Measurements from ENCODE around the gene FAM170B.

FAM170B gene

DNA sequence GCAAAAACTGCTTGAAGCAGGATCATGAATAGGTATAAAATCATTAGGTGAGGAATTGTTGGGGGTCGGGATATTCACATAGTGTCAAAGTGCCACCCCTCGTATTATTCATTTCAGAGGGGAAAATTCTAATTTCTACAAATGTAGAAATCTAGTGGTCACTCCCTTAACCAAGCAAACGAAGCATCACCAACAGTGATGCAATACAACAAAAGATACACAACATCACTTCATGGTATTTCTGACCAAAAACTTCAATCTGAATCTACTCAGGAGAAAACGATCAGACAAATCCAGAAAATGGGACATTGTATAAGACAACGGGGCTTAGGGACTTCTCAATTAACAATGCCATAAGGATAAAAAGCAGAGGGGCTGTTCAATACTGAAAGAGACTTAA is 26.3 kb upstream of the FAM170B start:
- Histone ChIP-seq H3K36me3 (peaks cover 72% of the 10 kb centered on the region), H3K9me3 (no peaks in the 10 kb centered on the region), H3K4me3 (ENCODE audit: low read depth in 1 of 2, low read length in 1 of 2) (no peak overlapping the region), H3K4me1 (ENCODE audit: control insufficient read depth in 1 of 2, insufficient read depth in 1 of 2, low read depth in 1 of 2, low read length in 1 of 2) (no peaks in the 10 kb centered on the region), H3K27ac (no peak overlapping the region), H3K27me3 (no peaks in the 10 kb centered on the region)
- TF ChIP-seq, protein P1, sequence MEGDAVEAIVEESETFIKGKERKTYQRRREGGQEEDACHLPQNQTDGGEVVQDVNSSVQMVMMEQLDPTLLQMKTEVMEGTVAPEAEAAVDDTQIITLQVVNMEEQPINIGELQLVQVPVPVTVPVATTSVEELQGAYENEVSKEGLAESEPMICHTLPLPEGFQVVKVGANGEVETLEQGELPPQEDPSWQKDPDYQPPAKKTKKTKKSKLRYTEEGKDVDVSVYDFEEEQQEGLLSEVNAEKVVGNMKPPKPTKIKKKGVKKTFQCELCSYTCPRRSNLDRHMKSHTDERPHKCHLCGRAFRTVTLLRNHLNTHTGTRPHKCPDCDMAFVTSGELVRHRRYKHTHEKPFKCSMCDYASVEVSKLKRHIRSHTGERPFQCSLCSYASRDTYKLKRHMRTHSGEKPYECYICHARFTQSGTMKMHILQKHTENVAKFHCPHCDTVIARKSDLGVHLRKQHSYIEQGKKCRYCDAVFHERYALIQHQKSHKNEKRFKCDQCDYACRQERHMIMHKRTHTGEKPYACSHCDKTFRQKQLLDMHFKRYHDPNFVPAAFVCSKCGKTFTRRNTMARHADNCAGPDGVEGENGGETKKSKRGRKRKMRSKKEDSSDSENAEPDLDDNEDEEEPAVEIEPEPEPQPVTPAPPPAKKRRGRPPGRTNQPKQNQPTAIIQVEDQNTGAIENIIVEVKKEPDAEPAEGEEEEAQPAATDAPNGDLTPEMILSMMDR (IDR thresholded peaks at IDR 0.05), result no peak

DNA sequence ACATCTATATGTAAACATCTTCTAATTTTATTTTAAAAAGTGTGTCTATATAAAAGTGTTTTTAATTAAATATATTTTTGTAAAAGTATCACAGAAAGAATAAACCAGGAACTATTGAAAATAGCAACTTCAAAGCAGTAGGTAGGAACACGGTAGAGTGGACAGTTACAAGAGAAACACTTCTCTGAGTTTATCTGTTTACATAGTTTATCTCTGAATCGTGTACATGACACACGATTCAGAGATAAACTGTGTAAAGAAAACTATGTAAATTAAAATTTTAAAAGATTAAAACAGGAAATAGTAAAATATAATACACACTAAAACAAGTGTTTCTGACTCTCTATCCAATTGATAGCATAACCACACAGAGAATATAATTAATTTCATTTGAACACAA is 25.1 kb upstream of the FAM170B start:
- Histone ChIP-seq H3K4me1 (ENCODE audit: control insufficient read depth in 1 of 2, insufficient read depth in 1 of 2, low read depth in 1 of 2, low read length in 1 of 2) (no peaks in the 10 kb centered on the region), H3K9me3 (no peaks in the 10 kb centered on the region), H3K36me3 (peaks cover 74% of the 10 kb centered on the region), H3K27me3 (no peaks in the 10 kb centered on the region), H3K4me3 (ENCODE audit: low read depth in 1 of 2, low read length in 1 of 2) (no peak overlapping the region), H3K27ac (no peak overlapping the region)
- TF ChIP-seq, protein P1 (IDR thresholded peaks at IDR 0.05), result no peak

DNA sequence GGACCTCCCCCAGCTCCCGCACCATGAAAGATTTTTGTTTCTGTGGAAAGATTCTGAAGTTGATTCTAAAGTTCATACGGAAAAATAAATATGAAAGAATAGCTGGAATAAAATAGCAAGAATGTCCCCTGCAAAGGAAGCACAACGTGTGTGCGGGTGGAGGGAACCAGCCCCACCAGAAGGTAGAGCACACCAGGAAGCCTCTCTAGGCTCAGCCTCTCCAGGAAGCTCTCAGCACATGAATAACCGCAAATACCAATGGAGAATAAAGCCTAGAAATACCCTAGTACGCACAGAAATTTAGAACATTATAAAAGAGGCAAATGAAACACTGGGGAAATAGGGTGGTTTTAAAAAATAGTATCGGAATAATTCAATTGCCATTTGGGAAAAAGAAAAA is 24.6 kb upstream of the FAM170B start:
- Histone ChIP-seq H3K27ac (no peak overlapping the region), H3K4me3 (ENCODE audit: low read depth in 1 of 2, low read length in 1 of 2) (no peak overlapping the region), H3K36me3 (peaks cover 69% of the 10 kb centered on the region), H3K27me3 (no peaks in the 10 kb centered on the region), H3K4me1 (ENCODE audit: control insufficient read depth in 1 of 2, insufficient read depth in 1 of 2, low read depth in 1 of 2, low read length in 1 of 2) (no peaks in the 10 kb centered on the region), H3K9me3 (no peaks in the 10 kb centered on the region)
- TF ChIP-seq, protein P1 (IDR thresholded peaks at IDR 0.05), result no peak

DNA sequence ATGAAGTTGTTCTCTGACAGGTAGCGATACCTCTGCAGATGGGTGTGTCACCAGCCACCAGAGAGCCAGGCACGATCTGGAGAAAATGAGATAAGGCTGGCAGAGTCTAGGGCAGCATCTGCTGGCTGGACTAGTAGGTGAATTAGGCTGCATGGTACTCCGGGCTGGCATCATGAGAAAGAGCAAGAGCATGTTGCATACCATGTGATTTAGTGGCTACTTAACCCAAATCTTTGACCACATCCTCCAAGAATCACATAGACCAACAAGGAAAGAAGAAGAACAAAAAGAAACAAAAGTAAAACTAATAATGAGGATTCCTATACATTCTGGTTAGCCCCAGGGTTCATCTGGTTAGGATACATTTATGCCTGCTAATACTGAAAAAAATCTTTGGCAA is 23.4 kb upstream of the FAM170B start:
- Histone ChIP-seq H3K4me3 (ENCODE audit: low read depth in 1 of 2, low read length in 1 of 2) (no peak overlapping the region), H3K36me3 (peaks cover 57% of the 10 kb centered on the region), H3K27me3 (no peaks in the 10 kb centered on the region), H3K9me3 (no peaks in the 10 kb centered on the region), H3K27ac (no peak overlapping the region), H3K4me1 (ENCODE audit: control insufficient read depth in 1 of 2, insufficient read depth in 1 of 2, low read depth in 1 of 2, low read length in 1 of 2) (no peaks in the 10 kb centered on the region)
- TF ChIP-seq, protein P1 (IDR thresholded peaks at IDR 0.05), result no peak

DNA sequence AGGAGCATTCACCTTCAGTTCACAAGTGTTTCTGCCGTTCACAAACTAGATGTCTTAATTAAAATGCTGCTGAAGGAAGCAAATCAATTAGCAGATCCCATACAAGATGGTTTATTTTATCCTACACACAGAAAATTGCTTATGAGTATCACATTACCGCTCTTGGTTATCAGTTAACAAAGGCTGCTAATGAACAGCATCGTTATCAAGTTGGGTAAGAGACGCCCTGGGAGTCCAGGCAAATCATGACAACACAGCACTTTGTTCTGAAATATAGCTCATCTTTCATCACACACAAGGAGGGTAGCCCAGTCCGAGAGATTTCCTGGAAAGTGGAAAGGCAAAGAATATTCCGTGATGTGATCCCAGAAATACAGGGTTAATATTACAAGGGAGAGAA is 20.8 kb upstream of the FAM170B start:
- TF ChIP-seq, protein P1 (IDR thresholded peaks at IDR 0.05), result no peak
- H3K4me1 ChIP-seq (ENCODE audit: control insufficient read depth in 1 of 2, insufficient read depth in 1 of 2, low read depth in 1 of 2, low read length in 1 of 2), result no peaks in the 10 kb centered on the region
- no peaks in the 10 kb centered on the region for H3K9me3 ChIP-seq

DNA sequence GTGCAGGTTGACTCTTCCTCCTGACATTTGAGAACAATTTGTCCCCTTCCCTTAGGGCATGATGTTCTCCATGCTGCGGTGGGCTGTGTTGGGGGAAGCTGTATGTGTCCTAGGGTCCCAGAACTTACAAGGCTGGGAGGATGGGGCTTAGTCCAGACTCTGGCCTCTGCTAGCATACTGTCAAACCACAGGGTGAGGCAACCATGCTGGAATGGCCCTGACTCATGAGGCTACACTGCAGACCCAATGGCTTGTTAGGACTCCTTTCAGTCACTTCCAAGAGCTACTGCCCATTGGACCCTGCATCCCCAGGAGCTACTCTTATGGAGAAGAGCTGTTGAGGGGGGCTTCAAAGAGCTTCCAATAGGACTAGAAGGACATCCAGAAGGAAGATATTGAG is 20.1 kb upstream of the FAM170B start:
- no peaks in the 10 kb centered on the region for H3K9me3 ChIP-seq
- H3K36me3 ChIP-seq, result peaks cover 28% of the 10 kb centered on the region
- no peak overlapping the region for H3K4me3 ChIP-seq (ENCODE audit: low read depth in 1 of 2, low read length in 1 of 2)
- no peaks in the 10 kb centered on the region for H3K4me1 ChIP-seq (ENCODE audit: control insufficient read depth in 1 of 2, insufficient read depth in 1 of 2, low read depth in 1 of 2, low read length in 1 of 2)
- H3K27ac ChIP-seq, result no peak overlapping the region
- H3K27me3 ChIP-seq, result no peaks in the 10 kb centered on the region
- TF ChIP-seq, protein P1 (IDR thresholded peaks at IDR 0.05), result no peak

More for the DNA sequence above, 20.8 kb upstream of the FAM170B start:
- Histone ChIP-seq H3K4me3 (ENCODE audit: low read depth in 1 of 2, low read length in 1 of 2) (no peak overlapping the region), H3K27ac (no peak overlapping the region), H3K36me3 (peaks cover 34% of the 10 kb centered on the region), H3K27me3 (no peaks in the 10 kb centered on the region)

All from neutrophil (primary cell).